Keratinocyte (primary cell): ENCODE measurements around the gene TFR2. TPM values are rescaled to one million over a fixed set of nuclear protein-coding genes. Genes with fewer than 3 reads are reported as not detected.

Experiments
- DNase-seq: peaks from one replicate; pipeline ENCODE4 v3.0.0-alpha.2; 2011; ENCODE audit warnings: low read depth, missing footprints, low spot score
- FAIRE-seq: peaks from 2 replicates; lab custom pipeline; 2011; peaks lifted over from hg19 to GRCh38; lab: Jason Lieb, UNC
- H2AFZ ChIP-seq: 2 replicates; pipeline ENCODE4 v1.6.0; 2012; ENCODE audit warnings: low read length, control low read depth, inconsistent platforms; ENCODE audit not compliant: control insufficient read depth
- H3K27ac ChIP-seq: 2 replicates; pipeline ENCODE4 v1.5.1; 2011; ENCODE audit warnings: low read length; ENCODE audit not compliant: control insufficient read depth, insufficient read depth
- H3K27me3 ChIP-seq: 3 replicates; pipeline ENCODE4 v1.6.0; 2011; ENCODE audit warnings: low read length; ENCODE audit not compliant: control insufficient read depth, insufficient read depth; ENCODE audit errors: extremely low read depth
- H3K36me3 ChIP-seq, 2 experiments: 2 replicates in 1 of 2; 3 replicates in 1 of 2; pipeline ENCODE4 v1.5.1; 2011; ENCODE audit warnings: low read length in 2 of 2, mild to moderate bottlenecking in 1 of 2; ENCODE audit not compliant: control insufficient read depth in 2 of 2, insufficient read depth in 2 of 2; ENCODE audit errors: extremely low read depth in 1 of 2
- H3K4me1 ChIP-seq: 3 replicates; pipeline ENCODE4 v1.5.1; 2011; ENCODE audit warnings: low read length; ENCODE audit not compliant: control insufficient read depth, insufficient read depth; ENCODE audit errors: extremely low read depth
- H3K4me2 ChIP-seq: 3 replicates; pipeline ENCODE4 v1.6.0; 2011; ENCODE audit warnings: low read depth, low read length; ENCODE audit not compliant: control insufficient read depth, insufficient read depth; ENCODE audit errors: extremely low read depth
- H3K4me3 ChIP-seq, 3 experiments: fragments of 200-600 bp in 1 of 3; sonication (generic) in 1 of 3; 2 replicates in 2 of 3; 3 replicates in 1 of 3; pipeline ENCODE4 v1.5.1; 2011 to 2016; ENCODE audit warnings: low read length in 3 of 3, mild to moderate bottlenecking in 3 of 3, control low read depth in 2 of 3, inconsistent platforms in 1 of 3, low read depth in 1 of 3, mixed read lengths in 1 of 3, mixed run types in 1 of 3, moderate library complexity in 1 of 3; ENCODE audit not compliant: control insufficient read depth in 2 of 3, insufficient read depth in 2 of 3; ENCODE audit errors: extremely low read depth in 1 of 3
- H3K79me2 ChIP-seq: 2 replicates; pipeline ENCODE4 v1.6.0; 2012; ENCODE audit warnings: low read length; ENCODE audit not compliant: control insufficient read depth, insufficient read depth
- H3K9ac ChIP-seq: 3 replicates; pipeline ENCODE4 v1.6.0; 2011; ENCODE audit warnings: low read length; ENCODE audit not compliant: control insufficient read depth, insufficient read depth; ENCODE audit errors: extremely low read depth
- H3K9me1 ChIP-seq: 3 replicates; pipeline ENCODE4 v1.6.0; 2011; ENCODE audit warnings: low read length; ENCODE audit not compliant: control insufficient read depth, insufficient read depth; ENCODE audit errors: extremely low read depth
- H3K9me3 ChIP-seq: 2 replicates; pipeline ENCODE4 v1.5.1; 2012; ENCODE audit warnings: low read depth, low read length; ENCODE audit not compliant: control insufficient read depth
- H4K20me1 ChIP-seq: 3 replicates; pipeline ENCODE4 v1.6.0; 2011; ENCODE audit warnings: low read length; ENCODE audit not compliant: control insufficient read depth, insufficient read depth; ENCODE audit errors: extremely low read depth
- EZH2 ChIP-seq: IDR thresholded peaks from one replicate; pipeline ENCODE4 v1.6.1; 2012; ENCODE audit warnings: inconsistent platforms, mild to moderate bottlenecking, low read length, moderate library complexity
- dilution Hi-C: fragments of 300-500 bp; cut with MboI; formaldehyde crosslinking; loops from one replicate; pipeline ENCODE4 v1.7.0; 2020; ENCODE audit warnings: low sequenced_read_pairs; ENCODE audit not compliant: extremely low pct_ligation_motif_present
- polyA plus RNA-seq, 5 experiments: library from polyadenylated mRNA; depleted of rRNA in 3 of 5; stranded (reverse) in 3 of 5; stranded (forward) in 1 of 5; unstranded in 1 of 5; fragments of >200 nt; gene quantifications; 1 replicate in 1 of 5; 2 replicates in 3 of 5; 3 replicates in 1 of 5; pipeline versions ENCODE4 v1.2.1 to v1.2.3, GENCODE V29; 2011 to 2012; ENCODE audit warnings: missing spikeins in 2 of 5, low read depth in 1 of 5, low replicate concordance in 1 of 5
- TF ChIP-seq, protein P1 (sequence below), 3 experiments: IDR thresholded peaks in 1 of 3; conservative IDR thresholded peaks in 1 of 3; optimal IDR thresholded peaks in 1 of 3; 2 replicates in 2 of 3; 3 replicates in 1 of 3; pipeline versions ENCODE3 to v1.5.1; 2011; ENCODE audit warnings: low read length in 3 of 3, mild to moderate bottlenecking in 3 of 3, moderate library complexity in 2 of 3, control low read depth in 1 of 3, inconsistent platforms in 1 of 3; ENCODE audit not compliant: insufficient read depth in 2 of 3; ENCODE audit errors: extremely low read depth in 1 of 3

TFR2 gene
- polyA plus RNA-seq, 1 donor (not counting 4 experiments of a cell fraction or from before 2014, with no cell fraction given) = 0.12 TPM

DNA sequence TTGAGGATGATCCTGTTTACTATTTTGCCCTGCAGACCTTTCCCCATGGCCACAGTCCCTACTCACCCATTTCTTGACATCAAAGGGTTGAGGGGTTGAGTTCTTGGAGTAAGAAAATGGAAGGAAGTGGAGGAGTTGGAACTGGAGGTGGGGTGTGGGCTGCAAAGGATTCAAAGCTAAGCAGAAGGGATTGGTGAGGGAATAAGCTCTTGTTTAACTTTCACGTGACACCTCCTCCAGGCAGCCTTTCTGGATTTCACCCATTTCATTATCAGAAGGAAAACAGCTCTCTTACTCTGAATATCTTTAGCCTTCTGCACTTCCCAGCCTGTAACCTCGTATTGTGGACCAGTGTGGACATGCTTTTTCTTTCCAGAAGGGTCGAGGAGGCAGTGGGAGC lies 15.3 kb downstream of the TFR2 start:
- peak overlapping the region; percentile 73 for H2AFZ ChIP-seq

DNA sequence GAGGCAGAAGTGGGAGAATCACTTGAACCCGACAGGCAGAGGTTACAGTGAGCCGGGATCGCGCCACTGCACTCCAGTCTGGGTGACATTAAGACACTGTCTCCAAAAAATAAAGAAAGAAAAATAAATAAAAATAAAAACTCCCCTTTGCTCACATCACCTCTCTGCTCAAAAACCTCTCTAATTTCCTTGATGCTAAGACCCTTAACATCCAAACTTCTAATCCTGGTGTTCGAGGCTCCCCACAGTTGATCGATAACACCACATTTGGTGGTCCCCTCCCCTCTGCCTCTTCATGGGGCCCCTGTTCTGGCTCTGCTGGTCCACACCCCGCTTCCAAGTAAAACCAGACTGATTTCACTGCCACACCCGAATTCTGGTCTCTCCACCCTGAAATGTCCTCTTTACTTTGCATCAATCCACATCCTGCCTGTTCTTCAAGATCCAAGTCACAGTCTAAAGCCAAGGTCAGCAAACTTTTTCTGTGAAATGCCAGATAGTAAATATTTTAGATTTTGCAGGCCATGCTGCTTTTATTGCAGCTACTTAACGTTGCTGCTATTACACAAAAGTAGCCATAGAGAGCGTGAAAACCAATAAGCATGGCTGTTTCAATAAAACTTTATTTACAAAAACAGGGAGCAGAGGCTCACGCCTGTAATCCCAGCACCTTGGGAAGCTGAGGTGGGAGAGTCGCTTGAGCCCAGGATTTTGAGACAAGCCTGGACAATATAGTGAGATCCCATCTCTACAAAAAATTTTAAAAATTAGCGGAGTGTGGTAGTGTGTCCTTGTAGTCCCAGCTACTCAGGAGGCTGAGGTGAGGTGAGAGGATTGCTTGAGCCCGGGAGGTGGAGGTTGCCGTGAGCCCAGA lies 17.2 kb downstream of the TFR2 start:
- H3K9ac ChIP-seq = no peak overlapping the region
- H3K4me1 ChIP-seq = peaks cover 7% of the 10 kb centered on the region
- H2AFZ ChIP-seq = no peak overlapping the region
- TF ChIP-seq EZH2 = no peak
- TF ChIP-seq, protein P1, sequence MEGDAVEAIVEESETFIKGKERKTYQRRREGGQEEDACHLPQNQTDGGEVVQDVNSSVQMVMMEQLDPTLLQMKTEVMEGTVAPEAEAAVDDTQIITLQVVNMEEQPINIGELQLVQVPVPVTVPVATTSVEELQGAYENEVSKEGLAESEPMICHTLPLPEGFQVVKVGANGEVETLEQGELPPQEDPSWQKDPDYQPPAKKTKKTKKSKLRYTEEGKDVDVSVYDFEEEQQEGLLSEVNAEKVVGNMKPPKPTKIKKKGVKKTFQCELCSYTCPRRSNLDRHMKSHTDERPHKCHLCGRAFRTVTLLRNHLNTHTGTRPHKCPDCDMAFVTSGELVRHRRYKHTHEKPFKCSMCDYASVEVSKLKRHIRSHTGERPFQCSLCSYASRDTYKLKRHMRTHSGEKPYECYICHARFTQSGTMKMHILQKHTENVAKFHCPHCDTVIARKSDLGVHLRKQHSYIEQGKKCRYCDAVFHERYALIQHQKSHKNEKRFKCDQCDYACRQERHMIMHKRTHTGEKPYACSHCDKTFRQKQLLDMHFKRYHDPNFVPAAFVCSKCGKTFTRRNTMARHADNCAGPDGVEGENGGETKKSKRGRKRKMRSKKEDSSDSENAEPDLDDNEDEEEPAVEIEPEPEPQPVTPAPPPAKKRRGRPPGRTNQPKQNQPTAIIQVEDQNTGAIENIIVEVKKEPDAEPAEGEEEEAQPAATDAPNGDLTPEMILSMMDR (optimal IDR thresholded peaks at IDR 0.05 in 1 of 3, IDR thresholded peaks at IDR 0.05 in 1 of 3, conservative IDR thresholded peaks at IDR 0.05 in 1 of 3; ENCODE audit: extremely low read depth in 1 of 3, insufficient read depth in 2 of 3, low read length in 3 of 3) = no peak
- no peak overlapping the region for H3K4me2 ChIP-seq
- no peaks in the 10 kb centered on the region for H3K79me2 ChIP-seq
- no peak for DNase-seq
- H4K20me1 ChIP-seq = no peaks in the 10 kb centered on the region
- H3K27ac ChIP-seq = no peak overlapping the region
- no peak for FAIRE-seq
- H3K36me3 ChIP-seq = no peaks in the 10 kb centered on the region
- dilution Hi-C loops = no loop called here
- H3K4me3 ChIP-seq = no peak overlapping the region
- H3K9me3 ChIP-seq = no peaks in the 10 kb centered on the region
- no peaks in the 10 kb centered on the region for H3K9me1 ChIP-seq
- no peaks in the 10 kb centered on the region for H3K27me3 ChIP-seq

More for the DNA sequence above, 15.3 kb downstream of the TFR2 start:
- H3K4me3 ChIP-seq = no peak overlapping the region
- H3K9me3 ChIP-seq = no peaks in the 10 kb centered on the region
- H3K27ac ChIP-seq = no peak overlapping the region
- dilution Hi-C loops = no loop called here
- DNase-seq (no peak), FAIRE-seq (no peak)
- no peak overlapping the region for H3K9ac ChIP-seq
- no peaks in the 10 kb centered on the region for H3K9me1 ChIP-seq
- peaks cover 7% of the 10 kb centered on the region for H3K4me1 ChIP-seq
- H3K4me2 ChIP-seq = peak overlapping the region; percentile 69
- TF ChIP-seq, protein P1 (optimal IDR thresholded peaks at IDR 0.05 in 1 of 3, IDR thresholded peaks at IDR 0.05 in 1 of 3, conservative IDR thresholded peaks at IDR 0.05 in 1 of 3; ENCODE audit: extremely low read depth in 1 of 3, insufficient read depth in 2 of 3, low read length in 3 of 3) = no peak
- no peak for TF ChIP-seq EZH2
- H4K20me1 ChIP-seq = no peaks in the 10 kb centered on the region
- H3K27me3 ChIP-seq = no peaks in the 10 kb centered on the region
- H3K36me3 ChIP-seq = no peaks in the 10 kb centered on the region
- no peaks in the 10 kb centered on the region for H3K79me2 ChIP-seq
